ENCODE measurements around the gene DCTN2. TPM values are rescaled to one million over a fixed set of nuclear protein-coding genes. Genes with fewer than 3 reads are reported as not detected.

The DCTN2 gene
- total RNA-seq, 2 donors from 2014 or later, result 110 to 114 TPM

DNA sequence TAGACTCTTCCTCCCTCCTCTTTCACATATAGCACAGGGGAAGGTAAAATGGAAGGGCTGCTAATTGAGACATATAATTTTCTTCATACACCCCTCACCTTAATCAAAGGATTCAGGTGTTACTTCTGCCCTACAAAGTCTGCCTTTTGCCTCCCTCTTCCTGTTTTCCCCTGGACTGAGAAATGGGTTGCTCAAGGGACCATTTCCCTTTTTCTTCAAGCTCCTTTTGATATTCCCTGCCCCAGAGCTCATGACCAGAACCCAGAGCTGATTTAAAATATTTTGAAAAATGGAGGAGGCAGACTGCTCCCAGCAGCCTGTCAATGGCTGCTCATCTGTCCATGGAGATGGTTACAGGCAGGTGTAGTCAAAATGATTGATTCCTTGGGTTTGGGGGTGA is 37.7 kb upstream of the DCTN2 start:
- no peak overlapping the region for H3K27ac Mint-ChIP-seq
- no peak overlapping the region for H3K9ac ChIP-seq (ENCODE audit: extremely low read depth, low read length, poor library complexity, severe bottlenecking)
- no peaks in the 10 kb centered on the region for H3K9me3 Mint-ChIP-seq
- H3K4me1 Mint-ChIP-seq, result peaks cover 8% of the 10 kb centered on the region
- TF ChIP-seq, protein P1, sequence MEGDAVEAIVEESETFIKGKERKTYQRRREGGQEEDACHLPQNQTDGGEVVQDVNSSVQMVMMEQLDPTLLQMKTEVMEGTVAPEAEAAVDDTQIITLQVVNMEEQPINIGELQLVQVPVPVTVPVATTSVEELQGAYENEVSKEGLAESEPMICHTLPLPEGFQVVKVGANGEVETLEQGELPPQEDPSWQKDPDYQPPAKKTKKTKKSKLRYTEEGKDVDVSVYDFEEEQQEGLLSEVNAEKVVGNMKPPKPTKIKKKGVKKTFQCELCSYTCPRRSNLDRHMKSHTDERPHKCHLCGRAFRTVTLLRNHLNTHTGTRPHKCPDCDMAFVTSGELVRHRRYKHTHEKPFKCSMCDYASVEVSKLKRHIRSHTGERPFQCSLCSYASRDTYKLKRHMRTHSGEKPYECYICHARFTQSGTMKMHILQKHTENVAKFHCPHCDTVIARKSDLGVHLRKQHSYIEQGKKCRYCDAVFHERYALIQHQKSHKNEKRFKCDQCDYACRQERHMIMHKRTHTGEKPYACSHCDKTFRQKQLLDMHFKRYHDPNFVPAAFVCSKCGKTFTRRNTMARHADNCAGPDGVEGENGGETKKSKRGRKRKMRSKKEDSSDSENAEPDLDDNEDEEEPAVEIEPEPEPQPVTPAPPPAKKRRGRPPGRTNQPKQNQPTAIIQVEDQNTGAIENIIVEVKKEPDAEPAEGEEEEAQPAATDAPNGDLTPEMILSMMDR (conservative IDR thresholded peaks at IDR 0.05), result no peak
- H3K4me1 ChIP-seq (ENCODE audit: control insufficient read depth, insufficient read depth, low read length), result no peaks in the 10 kb centered on the region
- H3K36me3 ChIP-seq (ENCODE audit: control insufficient read depth, insufficient read depth, low read length), result no peaks in the 10 kb centered on the region
- DNase-seq, result no peak
- H3K9me3 ChIP-seq (ENCODE audit: control insufficient read depth, low read length), result no peaks in the 10 kb centered on the region
- H3K27ac ChIP-seq (ENCODE audit: low read depth, low read length), result no peak overlapping the region
- no peak overlapping the region for H3K4me3 Mint-ChIP-seq
- H3K36me3 Mint-ChIP-seq (ENCODE audit: low read depth), result peaks cover 8% of the 10 kb centered on the region
- peaks cover 61% of the 10 kb centered on the region for H3K27me3 ChIP-seq (ENCODE audit: control insufficient read depth, insufficient read depth, low read length, poor library complexity, severe bottlenecking)
- no peak overlapping the region for H3K4me3 ChIP-seq (ENCODE audit: low read length)
- H3K27me3 Mint-ChIP-seq (ENCODE audit: insufficient read depth), result peaks cover 4% of the 10 kb centered on the region

DNA sequence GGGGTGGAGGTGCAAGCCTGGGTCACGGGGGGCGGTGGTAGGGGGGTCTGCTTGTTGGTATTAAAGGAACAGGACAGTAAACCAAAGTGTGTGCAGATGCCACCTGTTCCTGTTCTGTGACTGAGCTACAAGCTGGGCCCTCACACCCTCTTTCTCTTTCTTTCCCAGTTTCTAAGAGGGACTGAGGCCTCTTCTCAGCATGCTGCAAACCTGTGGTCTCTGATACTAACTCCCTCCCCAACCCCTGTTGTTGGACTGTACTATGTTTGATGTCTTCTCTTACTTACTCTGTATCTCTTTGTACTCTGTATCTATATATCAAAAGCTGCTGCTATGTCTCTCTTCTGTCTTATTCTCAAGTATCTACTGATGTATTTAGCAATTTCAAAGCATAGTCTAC is 37.1 kb upstream of the DCTN2 start:
- no peaks in the 10 kb centered on the region for H3K9me3 Mint-ChIP-seq
- peaks cover 11% of the 10 kb centered on the region for H3K36me3 Mint-ChIP-seq (ENCODE audit: low read depth)
- H3K9me3 ChIP-seq (ENCODE audit: control insufficient read depth, low read length), result no peaks in the 10 kb centered on the region
- H3K9ac ChIP-seq (ENCODE audit: extremely low read depth, low read length, poor library complexity, severe bottlenecking), result no peak overlapping the region
- H3K4me3 Mint-ChIP-seq, result no peak overlapping the region
- peaks cover 4% of the 10 kb centered on the region for H3K27me3 Mint-ChIP-seq (ENCODE audit: insufficient read depth)
- no peak for DNase-seq
- peaks cover 8% of the 10 kb centered on the region for H3K4me1 Mint-ChIP-seq
- 96% methylated on average over 2 of the region's 2 CpGs; no CpG with 5 or more reads in 1 of the 2 experiments for WGBS, 2 experiments (ENCODE audit: insufficient coverage in 1 of 2, insufficient read length in 1 of 2)
- H3K27ac ChIP-seq (ENCODE audit: low read depth, low read length), result no peak overlapping the region
- H3K4me3 ChIP-seq (ENCODE audit: low read length), result no peak overlapping the region
- H3K27ac Mint-ChIP-seq, result no peak overlapping the region
- H3K36me3 ChIP-seq (ENCODE audit: control insufficient read depth, insufficient read depth, low read length), result no peaks in the 10 kb centered on the region
- no peaks in the 10 kb centered on the region for H3K4me1 ChIP-seq (ENCODE audit: control insufficient read depth, insufficient read depth, low read length)
- TF ChIP-seq, protein P1 (conservative IDR thresholded peaks at IDR 0.05), result no peak
- H3K27me3 ChIP-seq (ENCODE audit: control insufficient read depth, insufficient read depth, low read length, poor library complexity, severe bottlenecking), result peaks cover 64% of the 10 kb centered on the region

DNA sequence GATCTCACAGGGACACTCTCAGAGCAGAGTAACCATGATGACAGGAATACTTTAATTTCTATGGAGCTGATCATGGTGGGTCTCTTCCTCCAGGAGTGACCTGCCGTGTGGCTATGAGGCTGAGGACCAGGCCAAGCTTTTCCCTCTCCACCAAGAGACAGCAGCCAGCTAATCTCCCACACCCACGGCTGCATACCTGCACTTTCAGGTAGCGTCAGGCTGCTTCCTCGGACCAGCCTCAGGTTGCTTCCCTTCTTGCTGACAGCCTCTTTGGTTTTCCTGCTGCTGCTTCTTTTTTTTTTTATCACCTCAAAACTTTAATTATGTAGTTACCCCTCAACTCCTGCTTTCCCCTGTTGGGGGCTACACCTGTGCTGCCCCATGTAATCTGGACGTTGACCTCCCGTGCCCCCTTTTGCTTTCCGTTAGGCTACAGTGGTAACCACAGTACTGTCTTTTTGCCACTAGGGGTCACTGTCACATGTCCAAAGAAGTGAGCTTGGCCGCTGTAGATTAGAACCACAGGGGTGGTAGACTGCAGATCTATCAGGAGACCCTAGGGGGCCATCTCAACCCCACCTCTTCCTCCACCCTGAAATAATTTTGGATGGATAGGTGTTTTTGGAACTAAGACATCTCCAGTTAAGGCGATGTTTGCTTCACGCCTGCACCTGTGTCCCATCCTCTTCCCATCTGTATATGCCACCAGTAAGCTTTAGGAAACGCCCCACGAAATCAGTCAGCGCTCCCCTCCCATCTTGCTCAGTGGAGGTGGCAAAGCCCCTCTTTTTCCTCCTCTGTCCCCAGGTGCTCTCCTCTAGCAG is 36.2 kb upstream of the DCTN2 start:
- Histone ChIP-seq H3K9ac (ENCODE audit: extremely low read depth, low read length, poor library complexity, severe bottlenecking) (no peak overlapping the region), H3K4me3 (ENCODE audit: low read length) (no peak overlapping the region), H3K27me3 (ENCODE audit: control insufficient read depth, insufficient read depth, low read length, poor library complexity, severe bottlenecking) (peaks cover 55% of the 10 kb centered on the region), H3K36me3 (ENCODE audit: control insufficient read depth, insufficient read depth, low read length) (no peaks in the 10 kb centered on the region), H3K4me1 (ENCODE audit: control insufficient read depth, insufficient read depth, low read length) (no peaks in the 10 kb centered on the region), H3K9me3 (ENCODE audit: control insufficient read depth, low read length) (no peaks in the 10 kb centered on the region), H3K27ac (ENCODE audit: low read depth, low read length) (no peak overlapping the region)
- peaks cover 4% of the 10 kb centered on the region for H3K27me3 Mint-ChIP-seq (ENCODE audit: insufficient read depth)
- no peak overlapping the region for H3K27ac Mint-ChIP-seq
- H3K4me3 Mint-ChIP-seq, result no peak overlapping the region
- TF ChIP-seq, protein P1 (conservative IDR thresholded peaks at IDR 0.05), result peak; percentile 98
- DNase-seq, result peak; percentile 95
- 61 to 80% methylated on average over 11 to 13 of the region's 13 CpGs for WGBS, 2 experiments (ENCODE audit: insufficient coverage in 1 of 2, insufficient read length in 1 of 2)
- no peaks in the 10 kb centered on the region for H3K9me3 Mint-ChIP-seq
- H3K4me1 Mint-ChIP-seq, result peaks cover 8% of the 10 kb centered on the region
- peaks cover 16% of the 10 kb centered on the region for H3K36me3 Mint-ChIP-seq (ENCODE audit: low read depth)
